ENCODE measurements around the gene NPAT. TPM values are rescaled to one million over a fixed set of nuclear protein-coding genes. Genes with fewer than 3 reads are reported as not detected.
"Not testable (repeated sequence)": the region's sequence is repeated elsewhere in the genome, so short reads cannot be mapped to it uniquely, and the experiment has no call there.

NPAT gene
- total and polyA plus RNA-seq, 2 of the 13 experiments (the other 11 are each of a cell fraction or from before 2014, with no cell fraction given), result 4.4 to 11.2 TPM

DNA sequence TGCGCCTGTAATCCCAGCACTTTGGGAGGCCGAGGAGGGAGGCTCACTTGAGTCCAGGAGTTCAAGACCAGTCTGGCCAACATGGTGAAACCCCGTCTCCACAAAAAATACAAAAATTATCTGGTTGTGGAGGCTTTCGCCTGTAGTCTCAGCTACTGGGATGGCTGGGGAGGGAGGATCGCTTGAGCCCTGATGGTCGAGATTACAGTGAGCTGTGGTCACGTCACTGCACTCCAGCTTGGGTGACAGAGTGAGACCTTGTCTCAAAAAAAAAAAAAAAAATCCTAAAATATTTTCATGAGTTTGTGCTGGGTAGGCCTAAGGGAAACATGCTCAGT, 101.5 kb downstream of the NPAT start:
- TF ChIP-seq ZMYM2 (CRISPR knock-in tag; IDR thresholded peaks at IDR 0.05), result 0 out of 2 replicates have a peak, but pooled peaks have one; percentile 25
- TF ChIP-seq, protein P1, sequence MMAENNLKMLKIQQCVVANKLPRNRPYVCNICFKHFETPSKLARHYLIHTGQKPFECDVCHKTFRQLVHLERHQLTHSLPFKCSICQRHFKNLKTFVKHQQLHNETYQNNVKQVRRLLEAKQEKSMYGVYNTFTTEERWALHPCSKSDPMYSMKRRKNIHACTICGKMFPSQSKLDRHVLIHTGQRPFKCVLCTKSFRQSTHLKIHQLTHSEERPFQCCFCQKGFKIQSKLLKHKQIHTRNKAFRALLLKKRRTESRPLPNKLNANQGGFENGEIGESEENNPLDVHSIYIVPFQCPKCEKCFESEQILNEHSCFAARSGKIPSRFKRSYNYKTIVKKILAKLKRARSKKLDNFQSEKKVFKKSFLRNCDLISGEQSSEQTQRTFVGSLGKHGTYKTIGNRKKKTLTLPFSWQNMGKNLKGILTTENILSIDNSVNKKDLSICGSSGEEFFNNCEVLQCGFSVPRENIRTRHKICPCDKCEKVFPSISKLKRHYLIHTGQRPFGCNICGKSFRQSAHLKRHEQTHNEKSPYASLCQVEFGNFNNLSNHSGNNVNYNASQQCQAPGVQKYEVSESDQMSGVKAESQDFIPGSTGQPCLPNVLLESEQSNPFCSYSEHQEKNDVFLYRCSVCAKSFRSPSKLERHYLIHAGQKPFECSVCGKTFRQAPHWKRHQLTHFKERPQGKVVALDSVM (CRISPR knock-in tag; IDR thresholded peaks at IDR 0.05), result peak; percentile 87
- TF ChIP-seq, protein P2, sequence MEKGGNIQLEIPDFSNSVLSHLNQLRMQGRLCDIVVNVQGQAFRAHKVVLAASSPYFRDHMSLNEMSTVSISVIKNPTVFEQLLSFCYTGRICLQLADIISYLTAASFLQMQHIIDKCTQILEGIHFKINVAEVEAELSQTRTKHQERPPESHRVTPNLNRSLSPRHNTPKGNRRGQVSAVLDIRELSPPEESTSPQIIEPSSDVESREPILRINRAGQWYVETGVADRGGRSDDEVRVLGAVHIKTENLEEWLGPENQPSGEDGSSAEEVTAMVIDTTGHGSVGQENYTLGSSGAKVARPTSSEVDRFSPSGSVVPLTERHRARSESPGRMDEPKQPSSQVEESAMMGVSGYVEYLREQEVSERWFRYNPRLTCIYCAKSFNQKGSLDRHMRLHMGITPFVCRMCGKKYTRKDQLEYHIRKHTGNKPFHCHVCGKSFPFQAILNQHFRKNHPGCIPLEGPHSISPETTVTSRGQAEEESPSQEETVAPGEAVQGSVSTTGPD (CRISPR knock-in tag; IDR thresholded peaks at IDR 0.05), result 0 out of 2 replicates have a peak, but pooled peaks have one; percentile 8
- ATAC-seq, result peak; percentile 6; the same call in 2 of the 3 replicates
- Histone ChIP-seq H3K9ac (ENCODE audit: insufficient read depth, low read depth, low read length) (peak overlapping the region; percentile 81; the same call in 1 of the 2 replicates), H3K27ac (ENCODE audit: extremely low read length, insufficient read depth, low read length) (peak overlapping the region; percentile 63), H3K4me3 (replicated peaks in 1 of 3; ENCODE audit: insufficient read depth in 1 of 3, low read depth in 2 of 3, low read length in 3 of 3) (peak overlapping the region; percentile 37 to 85 (median 82); a peak in 5 of 6 replicates), H3K4me1 (ENCODE audit: insufficient read depth, low read length) (peaks cover 37% of the 10 kb centered on the region), H3K79me2 (ENCODE audit: insufficient read depth, low read length) (peaks cover 25% of the 10 kb centered on the region), H3K4me2 (ENCODE audit: low read depth, low read length) (peak overlapping the region; percentile 99)
- H2AFZ ChIP-seq (ENCODE audit: low read length); CTCF ChIA-PET (ENCODE audit: low intra/inter-chr PET ratio, low total read pairs); H3K36me3 ChIP-seq (replicated peaks in 1 of 2; ENCODE audit: control insufficient read depth in 1 of 2, insufficient read depth in 2 of 2, low read length in 2 of 2); H3K9me3 ChIP-seq (ENCODE audit: low read length); H4K20me1 ChIP-seq (ENCODE audit: insufficient read depth, low read length); FAIRE-seq; H3K27me3 ChIP-seq (ENCODE audit: control insufficient read depth in 1 of 2, insufficient read depth in 2 of 2, low read length in 2 of 2); DNase-seq (ENCODE audit: low spot score); POLR2A ChIA-PET: not testable (repeated sequence)
- WGBS (ENCODE audit: low lambda C conversion rate), result 46% methylated on average over 7 of the region's 7 CpGs
- TSS peak; percentile 97 for BruUV-seq (replicated peaks)
- intact Hi-C loops (cut with micrococcal nuclease; ENCODE audit: unreplicated experiment), result loop anchor here (5.0 to 10.0 kb wide), 2 partner anchors 101 to 116 kb away; partner anchors contain the start of genes ATM, CUL5 and NPAT
- in situ Hi-C loops (cut with HindIII; ENCODE audit: extremely low pct_ligation_motif_present, low pct_unique_long_range_greater_than_20kb), result loop anchor here (10.0 kb wide), 1 partner anchor 534 kb away; no protein-coding TSS in a partner anchor

Measured in HepG2 (cell line).